Activated T-cell treated with anti-CD3 and anti-CD28 coated beads, Interleukin-2, amount 50 U/mL, for 4 hours (primary cell): ENCODE results near the gene NLRP13. TPM values are rescaled to one million over a fixed set of nuclear protein-coding genes. Genes with fewer than 3 reads are reported as not detected.

Experiments
- ATAC-seq, 2 donors: fragments of 200-7000 bp; cut with Tn5 transposase; one replicate each; pipeline ENCODE4 v1.10.0; 2021
- DNase-seq: peaks from one replicate; pipeline ENCODE4 v3.0.0-alpha.2; 2020
- H3K27me3 Mint-ChIP-seq: one replicate; pipeline ENCODE4 v1.8.0; 2021; ENCODE audit warnings: low read depth, mixed read lengths
- H3K36me3 Mint-ChIP-seq: one replicate; pipeline ENCODE4 v1.8.0; 2022; ENCODE audit warnings: mixed read lengths; ENCODE audit not compliant: insufficient read depth
- H3K4me1 Mint-ChIP-seq: one replicate; pipeline ENCODE4 v1.8.0; 2021; ENCODE audit warnings: low read depth, mixed read lengths
- H3K4me3 Mint-ChIP-seq: one replicate; pipeline ENCODE4 v1.8.0; 2021; ENCODE audit warnings: mild to moderate bottlenecking, moderate library complexity, mixed read lengths
- H3K9me3 Mint-ChIP-seq: one replicate; pipeline ENCODE4 v1.8.0; 2021; ENCODE audit warnings: mixed read lengths
- total RNA-seq, 3 donors: library from RNA; stranded (reverse); gene quantifications; one replicate each; pipeline ENCODE4 v1.2.1, GENCODE V29; 2021

NLRP13 gene
- total RNA-seq, 3 donors from 2014 or later, result not detected

DNA sequence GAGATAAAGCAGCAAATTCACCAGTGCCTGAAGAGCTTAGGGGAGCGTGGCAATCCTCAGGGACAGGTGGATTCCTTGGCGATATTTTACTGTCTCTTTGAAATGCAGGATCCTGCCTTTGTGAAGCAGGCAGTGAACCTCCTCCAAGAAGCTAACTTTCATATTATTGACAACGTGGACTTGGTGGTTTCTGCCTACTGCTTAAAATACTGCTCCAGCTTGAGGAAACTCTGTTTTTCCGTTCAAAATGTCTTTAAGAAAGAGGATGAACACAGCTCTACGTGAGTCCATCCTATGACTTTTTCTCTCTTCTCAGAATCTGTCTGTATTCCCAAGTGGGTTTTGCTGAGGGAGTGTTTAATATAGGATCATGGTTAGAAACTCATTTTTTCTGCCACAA, 73.2 kb downstream of the NLRP13 start:
- DNase-seq (no peak), ATAC-seq (no peak)
- Mint-ChIP-seq H3K4me1 (no peaks in the 10 kb centered on the region), H3K9me3 (peaks cover 8% of the 10 kb centered on the region), H3K36me3 (no peaks in the 10 kb centered on the region), H3K27me3 (peaks cover 2% of the 10 kb centered on the region), H3K4me3 (no peak overlapping the region)

DNA sequence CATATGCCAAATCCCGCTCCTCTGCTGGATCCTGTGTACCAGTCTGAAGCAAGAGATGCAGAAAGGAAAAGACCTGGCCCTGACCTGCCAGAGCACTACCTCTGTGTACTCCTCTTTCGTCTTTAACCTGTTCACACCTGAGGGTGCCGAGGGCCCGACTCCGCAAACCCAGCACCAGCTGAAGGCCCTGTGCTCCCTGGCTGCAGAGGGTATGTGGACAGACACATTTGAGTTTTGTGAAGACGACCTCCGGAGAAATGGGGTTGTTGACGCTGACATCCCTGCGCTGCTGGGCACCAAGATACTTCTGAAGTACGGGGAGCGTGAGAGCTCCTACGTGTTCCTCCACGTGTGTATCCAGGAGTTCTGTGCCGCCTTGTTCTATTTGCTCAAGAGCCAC, 73.7 kb downstream of the NLRP13 start:
- Mint-ChIP-seq H3K4me1 (no peaks in the 10 kb centered on the region), H3K27me3 (peaks cover 2% of the 10 kb centered on the region), H3K36me3 (no peaks in the 10 kb centered on the region), H3K9me3 (peaks cover 8% of the 10 kb centered on the region), H3K4me3 (no peak overlapping the region)
- no peak for ATAC-seq
- no peak for DNase-seq

DNA sequence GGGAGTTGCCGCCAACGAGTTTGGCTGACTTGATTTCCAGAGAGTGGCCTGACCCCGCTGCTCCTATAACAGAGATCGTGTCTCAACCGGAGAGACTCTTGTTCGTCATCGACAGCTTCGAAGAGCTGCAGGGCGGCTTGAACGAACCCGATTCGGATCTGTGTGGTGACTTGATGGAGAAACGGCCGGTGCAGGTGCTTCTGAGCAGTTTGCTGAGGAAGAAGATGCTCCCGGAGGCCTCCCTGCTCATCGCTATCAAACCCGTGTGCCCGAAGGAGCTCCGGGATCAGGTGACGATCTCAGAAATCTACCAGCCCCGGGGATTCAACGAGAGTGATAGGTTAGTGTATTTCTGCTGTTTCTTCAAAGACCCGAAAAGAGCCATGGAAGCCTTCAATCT, 74.2 kb downstream of the NLRP13 start:
- no peak for ATAC-seq
- Mint-ChIP-seq H3K4me3 (no peak overlapping the region), H3K27me3 (peaks cover 2% of the 10 kb centered on the region)

DNA sequence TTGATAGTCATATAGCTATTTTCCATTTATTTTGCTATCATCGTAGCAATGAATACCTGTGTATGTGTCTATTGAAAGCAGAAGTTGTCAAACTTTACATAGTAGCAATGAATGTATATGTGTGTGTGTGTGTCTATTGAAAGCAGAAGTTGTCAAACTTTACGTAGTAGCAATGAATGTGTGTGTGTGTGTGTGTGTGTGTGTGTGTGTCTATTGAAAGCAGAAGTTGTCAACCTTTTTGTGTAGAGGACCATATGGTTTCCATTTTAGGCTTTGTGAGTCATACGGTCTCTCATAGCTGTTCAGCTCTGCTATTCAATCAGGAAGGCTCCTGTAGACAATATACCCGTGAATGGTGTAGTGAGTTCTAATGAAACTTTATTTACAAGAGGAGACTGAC, 75.0 kb downstream of the NLRP13 start:
- no peak overlapping the region for H3K4me3 Mint-ChIP-seq
- ATAC-seq (no peak), DNase-seq (no peak)
- no peaks in the 10 kb centered on the region for H3K4me1 Mint-ChIP-seq
- no peaks in the 10 kb centered on the region for H3K36me3 Mint-ChIP-seq
- peaks cover 5% of the 10 kb centered on the region for H3K9me3 Mint-ChIP-seq
- H3K27me3 Mint-ChIP-seq, result peaks cover 2% of the 10 kb centered on the region

More for the DNA sequence above, 74.2 kb downstream of the NLRP13 start:
- Mint-ChIP-seq H3K36me3 (no peaks in the 10 kb centered on the region), H3K9me3 (peaks cover 4% of the 10 kb centered on the region), H3K4me1 (no peaks in the 10 kb centered on the region)
- no peak for DNase-seq

DNA sequence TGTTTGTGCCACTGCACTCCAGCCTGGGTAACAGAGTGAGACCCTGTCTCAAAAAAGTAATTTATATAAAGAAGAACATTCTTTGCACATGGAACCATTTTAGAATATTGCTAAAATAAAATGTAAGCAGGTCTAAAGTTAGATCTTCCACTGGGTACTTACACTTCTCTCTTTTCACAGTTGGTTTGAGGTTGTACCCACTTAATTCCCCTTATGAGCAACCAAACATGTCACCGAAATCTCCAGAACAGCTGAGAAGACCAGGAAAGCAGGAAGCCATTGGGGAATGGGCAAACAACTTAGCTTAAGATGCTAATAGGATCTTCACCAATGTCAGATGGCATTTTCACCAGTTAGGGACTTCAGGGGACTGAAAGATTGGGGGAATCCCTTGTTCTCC, 77.0 kb downstream of the NLRP13 start:
- H3K4me1 Mint-ChIP-seq, result no peaks in the 10 kb centered on the region
- no peak for ATAC-seq
- H3K9me3 Mint-ChIP-seq, result peaks cover 11% of the 10 kb centered on the region
- no peak for DNase-seq
- no peaks in the 10 kb centered on the region for H3K27me3 Mint-ChIP-seq
- no peak overlapping the region for H3K4me3 Mint-ChIP-seq
- no peaks in the 10 kb centered on the region for H3K36me3 Mint-ChIP-seq

Other genes with a start within 250 kb of the NLRP13 start
- gene NLRP9, start 193.9 kb downstream of the NLRP13 start, total RNA-seq, result not detected
- gene RFPL4A, start 173.2 kb downstream of the NLRP13 start, total RNA-seq, result not detected
- gene RFPL4AL1, start 163.2 kb downstream of the NLRP13 start, total RNA-seq, result not detected
- under 1 TPM; 0.14 to 0.18 (median 0.18) TPM for gene NLRP11, start 100.3 kb downstream of the NLRP13 start, total RNA-seq
- not detected for gene NLRP4, start 95.8 kb downstream of the NLRP13 start, total RNA-seq
- not detected for gene NLRP8, start 15.5 kb upstream of the NLRP13 start, total RNA-seq
- not detected for gene NLRP5, start 54.4 kb upstream of the NLRP13 start, total RNA-seq
- gene ZNF787, start 189.0 kb upstream of the NLRP13 start, total RNA-seq, result 10 to 100 TPM; 41.5 to 45.8 (median 42.2) TPM
- gene ZNF444, start 209.0 kb upstream of the NLRP13 start, total RNA-seq, result 10 to 100 TPM; 42.0 to 45.5 (median 44.9) TPM
- gene GALP, start 243.7 kb upstream of the NLRP13 start, total RNA-seq, result not detected